GM23338 (cell line): Measurements from ENCODE around the gene CHMP4A. TPM values are rescaled to one million over a fixed set of nuclear protein-coding genes. Genes with fewer than 3 reads are reported as not detected.
A peak's percentile ranks its signal among the peaks of the same experiment; 100 is the strongest.

Source experiments
- ATAC-seq: fragments of 200-7000 bp; cut with Tn5 transposase; 3 replicates; pipeline ENCODE4 v1.9.1; 2020
- DNase-seq: peaks from one replicate; pipeline ENCODE4 v3.0.0-alpha.2; 2015; ENCODE audit warnings: low spot score
- H2AFZ ChIP-seq: fragments of 200-600 bp; sonication (generic); 2 replicates; pipeline ENCODE4 v1.8.0; 2016; ENCODE audit warnings: antibody characterized with exemption, mild to moderate bottlenecking, moderate library complexity
- H3F3A ChIP-seq: fragments of 200-600 bp; sonication (generic); replicated peaks from 2 replicates; pipeline ENCODE4 v1.8.0; 2017; ENCODE audit warnings: antibody characterized with exemption, mixed run types, low read depth
- H3K27ac ChIP-seq: fragments of 200-600 bp; sonication (generic); 2 replicates; pipeline ENCODE4 v1.6.1; 2016; ENCODE audit warnings: low read depth
- H3K27me3 ChIP-seq: fragments of 200-600 bp; sonication (generic); 2 replicates; pipeline ENCODE4 v1.8.0; 2016; ENCODE audit warnings: mild to moderate bottlenecking, mixed run types, moderate library complexity; ENCODE audit not compliant: insufficient read depth
- H3K36me3 ChIP-seq: fragments of 200-600 bp; sonication (generic); 2 replicates; pipeline ENCODE4 v1.8.0; 2016; ENCODE audit warnings: mild to moderate bottlenecking; ENCODE audit not compliant: insufficient read depth
- H3K4me1 ChIP-seq: fragments of 200-600 bp; sonication (generic); 2 replicates; pipeline ENCODE4 v1.8.0; 2016; ENCODE audit warnings: mild to moderate bottlenecking, moderate library complexity; ENCODE audit not compliant: insufficient read depth
- H3K4me2 ChIP-seq: fragments of 200-600 bp; sonication (generic); 2 replicates; pipeline ENCODE4 v1.7.1; 2017; ENCODE audit warnings: mixed run types
- H3K4me3 ChIP-seq: fragments of 200-600 bp; sonication (generic); 2 replicates; pipeline ENCODE4 v1.6.1; 2016; ENCODE audit warnings: mixed run types
- H3K79me2 ChIP-seq: fragments of 200-600 bp; sonication (generic); replicated peaks from 2 replicates; pipeline ENCODE4 v1.8.0; 2017; ENCODE audit warnings: mild to moderate bottlenecking; ENCODE audit not compliant: insufficient read depth
- H3K9me2 ChIP-seq: fragments of 200-600 bp; sonication (generic); 2 replicates; pipeline ENCODE4 v1.8.0; 2017; ENCODE audit not compliant: insufficient read depth
- H4K20me1 ChIP-seq: fragments of 200-600 bp; sonication (generic); replicated peaks from 2 replicates; pipeline ENCODE4 v1.8.0; 2017; ENCODE audit warnings: mild to moderate bottlenecking; ENCODE audit not compliant: insufficient read depth
- H3K27ac Mint-ChIP-seq: 2 replicates; pipeline ENCODE4 v1.8.0; 2020; ENCODE audit warnings: inconsistent platforms, mild to moderate bottlenecking, moderate library complexity, mixed read lengths
- H3K27me3 Mint-ChIP-seq: 3 replicates; pipeline ENCODE4 v1.8.0; 2022; ENCODE audit warnings: low read depth, mild to moderate bottlenecking, moderate library complexity, mixed read lengths, inconsistent platforms; ENCODE audit not compliant: insufficient read depth, poor library complexity
- H3K36me3 Mint-ChIP-seq: 3 replicates; pipeline ENCODE4 v1.8.0; 2021; ENCODE audit warnings: low read depth, mild to moderate bottlenecking, inconsistent platforms, moderate library complexity, mixed read lengths
- H3K4me1 Mint-ChIP-seq: 3 replicates; pipeline ENCODE4 v1.8.0; 2020; ENCODE audit warnings: mild to moderate bottlenecking, inconsistent platforms, mixed read lengths
- H3K4me3 Mint-ChIP-seq: 3 replicates; pipeline ENCODE4 v1.8.0; 2021; ENCODE audit warnings: moderate library complexity, mild to moderate bottlenecking, inconsistent platforms, mixed read lengths
- H3K9me3 Mint-ChIP-seq: 3 replicates; pipeline ENCODE4 v1.8.0; 2020; ENCODE audit warnings: moderate library complexity, mild to moderate bottlenecking, inconsistent platforms, mixed read lengths
- CREB1 ChIP-seq: fragments of 250-450 bp; sonication (Bioruptor Pico); IDR thresholded peaks from 2 replicates; pipeline ENCODE4 v1.5.0; 2020; ENCODE audit warnings: low read depth, mild to moderate bottlenecking, moderate library complexity
- EZH2 ChIP-seq: fragments of 200-600 bp; sonication (generic); IDR thresholded peaks from one replicate; pipeline ENCODE4 v1.8.0; 2017; ENCODE audit warnings: antibody characterized with exemption, mild to moderate bottlenecking, low read depth; ENCODE audit not compliant: unreplicated experiment
- EZH2phosphoT487 ChIP-seq: fragments of 200-600 bp; sonication (generic); IDR thresholded peaks from one replicate; pipeline ENCODE4 v1.8.1; 2018; ENCODE audit warnings: antibody characterized with exemption; ENCODE audit not compliant: unreplicated experiment
- JUNB ChIP-seq: IDR thresholded peaks from one replicate; pipeline ENCODE4 v1.6.1; 2016; ENCODE audit warnings: antibody characterized with exemption; ENCODE audit not compliant: unreplicated experiment
- NANOG ChIP-seq: IDR thresholded peaks from 2 replicates; pipeline ENCODE4 v1.6.1; 2016; ENCODE audit warnings: antibody characterized with exemption, borderline replicate concordance
- POLR2AphosphoS5 ChIP-seq: IDR thresholded peaks from 2 replicates; pipeline ENCODE4 v1.6.1; 2016; ENCODE audit warnings: antibody characterized with exemption, low read depth
- STAT1 ChIP-seq: IDR thresholded peaks from one replicate; pipeline ENCODE4 v1.6.1; 2016; ENCODE audit warnings: antibody characterized with exemption; ENCODE audit not compliant: unreplicated experiment
- ZNF114 ChIP-seq: fragments of 250-450 bp; sonication (Bioruptor Pico); IDR thresholded peaks from 2 replicates; pipeline ENCODE4 v1.5.0; 2020; ENCODE audit warnings: mild to moderate bottlenecking, moderate library complexity
- ZNF331 ChIP-seq: fragments of 250-450 bp; sonication (Bioruptor Pico); IDR thresholded peaks from 2 replicates; pipeline ENCODE4 v1.5.0; 2020; ENCODE audit warnings: low read depth, mild to moderate bottlenecking, moderate library complexity
- polyA plus RNA-seq: library from polyadenylated mRNA; unstranded; fragments of >200 nt; fragmentation: Nextera tagmentation; extraction: Ambion mirVana; gene quantifications from 2 replicates; pipeline ENCODE4 v1.2.1, GENCODE V29; 2016
- total RNA-seq: library from RNA; depleted of rRNA; stranded (reverse); fragments of >200 nt; shearing (Covaris generic); gene quantifications from 2 replicates; pipeline ENCODE4 v1.2.3, GENCODE V29; 2014
- TF ChIP-seq, protein P1 (sequence below), 2 experiments: fragments of 200-600 bp in 1 of 2; sonication (generic) in 1 of 2; conservative IDR thresholded peaks; 2 replicates each; pipeline versions ENCODE4 v1.5.1 to v1.6.1; 2016 to 2017; ENCODE audit warnings: antibody characterized with exemption in 2 of 2, low read depth in 2 of 2, mild to moderate bottlenecking in 2 of 2, moderate library complexity in 1 of 2
- TF ChIP-seq, protein P2 (sequence below): IDR thresholded peaks from 2 replicates; pipeline ENCODE4 v1.6.1; 2016; ENCODE audit warnings: antibody characterized with exemption
- TF ChIP-seq, protein P3 (sequence below): IDR thresholded peaks from one replicate; pipeline ENCODE4 v1.6.1; 2018; ENCODE audit warnings: antibody characterized with exemption; ENCODE audit not compliant: unreplicated experiment
- TF ChIP-seq, protein P4 (sequence below): fragments of 250-450 bp; sonication (Bioruptor Pico); IDR thresholded peaks from 2 replicates; pipeline ENCODE4 v1.5.0; 2020; ENCODE audit warnings: mild to moderate bottlenecking, moderate library complexity

CHMP4A gene
- total and polyA plus RNA-seq, 2 experiments from 2014 or later, result 19.3 to 36.9 TPM

DNA sequence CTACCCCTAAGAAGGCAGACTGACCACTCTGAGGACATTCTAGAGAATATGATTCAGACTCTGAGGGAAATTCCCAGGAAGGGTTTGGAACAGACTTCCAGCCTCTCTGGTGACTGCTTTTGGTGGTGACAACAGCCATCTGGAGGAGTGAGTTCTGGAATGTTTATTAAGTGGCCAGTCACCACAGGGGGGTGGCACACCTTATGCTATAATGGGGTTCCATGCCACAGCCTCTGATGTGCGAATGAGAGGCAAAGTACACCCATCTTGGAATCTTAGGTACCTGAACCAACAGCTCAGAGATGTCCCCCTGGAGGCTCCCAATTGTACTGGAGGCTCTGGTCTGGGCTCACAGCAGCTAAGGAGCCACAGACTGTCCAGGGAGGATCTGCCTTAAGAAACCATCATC, 38.6 kb upstream of the CHMP4A start:
- Histone ChIP-seq H4K20me1 (no peaks in the 10 kb centered on the region), H3K4me3 (no peak overlapping the region), H3K27ac (no peak overlapping the region), H2AFZ (no peak overlapping the region), H3K36me3 (no peaks in the 10 kb centered on the region), H3K4me1 (no peaks in the 10 kb centered on the region), H3K79me2 (no peaks in the 10 kb centered on the region), H3K27me3 (no peaks in the 10 kb centered on the region), H3F3A (no peaks in the 10 kb centered on the region), H3K9me2 (no peaks in the 10 kb centered on the region), H3K4me2 (no peak overlapping the region)
- TF ChIP-seq EZH2, result no peak
- no peak for TF ChIP-seq ZNF331 (CRISPR knock-in tag)
- no peak for TF ChIP-seq NANOG
- TF ChIP-seq ZNF114 (CRISPR knock-in tag), result no peak
- TF ChIP-seq STAT1, result no peak
- no peak for TF ChIP-seq POLR2AphosphoS5
- TF ChIP-seq EZH2phosphoT487, result no peak
- no peak for TF ChIP-seq JUNB
- TF ChIP-seq CREB1 (CRISPR knock-in tag), result no peak
- TF ChIP-seq, protein P1, sequence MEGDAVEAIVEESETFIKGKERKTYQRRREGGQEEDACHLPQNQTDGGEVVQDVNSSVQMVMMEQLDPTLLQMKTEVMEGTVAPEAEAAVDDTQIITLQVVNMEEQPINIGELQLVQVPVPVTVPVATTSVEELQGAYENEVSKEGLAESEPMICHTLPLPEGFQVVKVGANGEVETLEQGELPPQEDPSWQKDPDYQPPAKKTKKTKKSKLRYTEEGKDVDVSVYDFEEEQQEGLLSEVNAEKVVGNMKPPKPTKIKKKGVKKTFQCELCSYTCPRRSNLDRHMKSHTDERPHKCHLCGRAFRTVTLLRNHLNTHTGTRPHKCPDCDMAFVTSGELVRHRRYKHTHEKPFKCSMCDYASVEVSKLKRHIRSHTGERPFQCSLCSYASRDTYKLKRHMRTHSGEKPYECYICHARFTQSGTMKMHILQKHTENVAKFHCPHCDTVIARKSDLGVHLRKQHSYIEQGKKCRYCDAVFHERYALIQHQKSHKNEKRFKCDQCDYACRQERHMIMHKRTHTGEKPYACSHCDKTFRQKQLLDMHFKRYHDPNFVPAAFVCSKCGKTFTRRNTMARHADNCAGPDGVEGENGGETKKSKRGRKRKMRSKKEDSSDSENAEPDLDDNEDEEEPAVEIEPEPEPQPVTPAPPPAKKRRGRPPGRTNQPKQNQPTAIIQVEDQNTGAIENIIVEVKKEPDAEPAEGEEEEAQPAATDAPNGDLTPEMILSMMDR (conservative IDR thresholded peaks at IDR 0.05; ENCODE audit: low read depth in 2 of 2), result no peak
- TF ChIP-seq, protein P2, sequence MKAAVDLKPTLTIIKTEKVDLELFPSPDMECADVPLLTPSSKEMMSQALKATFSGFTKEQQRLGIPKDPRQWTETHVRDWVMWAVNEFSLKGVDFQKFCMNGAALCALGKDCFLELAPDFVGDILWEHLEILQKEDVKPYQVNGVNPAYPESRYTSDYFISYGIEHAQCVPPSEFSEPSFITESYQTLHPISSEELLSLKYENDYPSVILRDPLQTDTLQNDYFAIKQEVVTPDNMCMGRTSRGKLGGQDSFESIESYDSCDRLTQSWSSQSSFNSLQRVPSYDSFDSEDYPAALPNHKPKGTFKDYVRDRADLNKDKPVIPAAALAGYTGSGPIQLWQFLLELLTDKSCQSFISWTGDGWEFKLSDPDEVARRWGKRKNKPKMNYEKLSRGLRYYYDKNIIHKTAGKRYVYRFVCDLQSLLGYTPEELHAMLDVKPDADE, result no peak
- TF ChIP-seq, protein P3, sequence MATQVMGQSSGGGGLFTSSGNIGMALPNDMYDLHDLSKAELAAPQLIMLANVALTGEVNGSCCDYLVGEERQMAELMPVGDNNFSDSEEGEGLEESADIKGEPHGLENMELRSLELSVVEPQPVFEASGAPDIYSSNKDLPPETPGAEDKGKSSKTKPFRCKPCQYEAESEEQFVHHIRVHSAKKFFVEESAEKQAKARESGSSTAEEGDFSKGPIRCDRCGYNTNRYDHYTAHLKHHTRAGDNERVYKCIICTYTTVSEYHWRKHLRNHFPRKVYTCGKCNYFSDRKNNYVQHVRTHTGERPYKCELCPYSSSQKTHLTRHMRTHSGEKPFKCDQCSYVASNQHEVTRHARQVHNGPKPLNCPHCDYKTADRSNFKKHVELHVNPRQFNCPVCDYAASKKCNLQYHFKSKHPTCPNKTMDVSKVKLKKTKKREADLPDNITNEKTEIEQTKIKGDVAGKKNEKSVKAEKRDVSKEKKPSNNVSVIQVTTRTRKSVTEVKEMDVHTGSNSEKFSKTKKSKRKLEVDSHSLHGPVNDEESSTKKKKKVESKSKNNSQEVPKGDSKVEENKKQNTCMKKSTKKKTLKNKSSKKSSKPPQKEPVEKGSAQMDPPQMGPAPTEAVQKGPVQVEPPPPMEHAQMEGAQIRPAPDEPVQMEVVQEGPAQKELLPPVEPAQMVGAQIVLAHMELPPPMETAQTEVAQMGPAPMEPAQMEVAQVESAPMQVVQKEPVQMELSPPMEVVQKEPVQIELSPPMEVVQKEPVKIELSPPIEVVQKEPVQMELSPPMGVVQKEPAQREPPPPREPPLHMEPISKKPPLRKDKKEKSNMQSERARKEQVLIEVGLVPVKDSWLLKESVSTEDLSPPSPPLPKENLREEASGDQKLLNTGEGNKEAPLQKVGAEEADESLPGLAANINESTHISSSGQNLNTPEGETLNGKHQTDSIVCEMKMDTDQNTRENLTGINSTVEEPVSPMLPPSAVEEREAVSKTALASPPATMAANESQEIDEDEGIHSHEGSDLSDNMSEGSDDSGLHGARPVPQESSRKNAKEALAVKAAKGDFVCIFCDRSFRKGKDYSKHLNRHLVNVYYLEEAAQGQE, result no peak
- TF ChIP-seq, protein P4, sequence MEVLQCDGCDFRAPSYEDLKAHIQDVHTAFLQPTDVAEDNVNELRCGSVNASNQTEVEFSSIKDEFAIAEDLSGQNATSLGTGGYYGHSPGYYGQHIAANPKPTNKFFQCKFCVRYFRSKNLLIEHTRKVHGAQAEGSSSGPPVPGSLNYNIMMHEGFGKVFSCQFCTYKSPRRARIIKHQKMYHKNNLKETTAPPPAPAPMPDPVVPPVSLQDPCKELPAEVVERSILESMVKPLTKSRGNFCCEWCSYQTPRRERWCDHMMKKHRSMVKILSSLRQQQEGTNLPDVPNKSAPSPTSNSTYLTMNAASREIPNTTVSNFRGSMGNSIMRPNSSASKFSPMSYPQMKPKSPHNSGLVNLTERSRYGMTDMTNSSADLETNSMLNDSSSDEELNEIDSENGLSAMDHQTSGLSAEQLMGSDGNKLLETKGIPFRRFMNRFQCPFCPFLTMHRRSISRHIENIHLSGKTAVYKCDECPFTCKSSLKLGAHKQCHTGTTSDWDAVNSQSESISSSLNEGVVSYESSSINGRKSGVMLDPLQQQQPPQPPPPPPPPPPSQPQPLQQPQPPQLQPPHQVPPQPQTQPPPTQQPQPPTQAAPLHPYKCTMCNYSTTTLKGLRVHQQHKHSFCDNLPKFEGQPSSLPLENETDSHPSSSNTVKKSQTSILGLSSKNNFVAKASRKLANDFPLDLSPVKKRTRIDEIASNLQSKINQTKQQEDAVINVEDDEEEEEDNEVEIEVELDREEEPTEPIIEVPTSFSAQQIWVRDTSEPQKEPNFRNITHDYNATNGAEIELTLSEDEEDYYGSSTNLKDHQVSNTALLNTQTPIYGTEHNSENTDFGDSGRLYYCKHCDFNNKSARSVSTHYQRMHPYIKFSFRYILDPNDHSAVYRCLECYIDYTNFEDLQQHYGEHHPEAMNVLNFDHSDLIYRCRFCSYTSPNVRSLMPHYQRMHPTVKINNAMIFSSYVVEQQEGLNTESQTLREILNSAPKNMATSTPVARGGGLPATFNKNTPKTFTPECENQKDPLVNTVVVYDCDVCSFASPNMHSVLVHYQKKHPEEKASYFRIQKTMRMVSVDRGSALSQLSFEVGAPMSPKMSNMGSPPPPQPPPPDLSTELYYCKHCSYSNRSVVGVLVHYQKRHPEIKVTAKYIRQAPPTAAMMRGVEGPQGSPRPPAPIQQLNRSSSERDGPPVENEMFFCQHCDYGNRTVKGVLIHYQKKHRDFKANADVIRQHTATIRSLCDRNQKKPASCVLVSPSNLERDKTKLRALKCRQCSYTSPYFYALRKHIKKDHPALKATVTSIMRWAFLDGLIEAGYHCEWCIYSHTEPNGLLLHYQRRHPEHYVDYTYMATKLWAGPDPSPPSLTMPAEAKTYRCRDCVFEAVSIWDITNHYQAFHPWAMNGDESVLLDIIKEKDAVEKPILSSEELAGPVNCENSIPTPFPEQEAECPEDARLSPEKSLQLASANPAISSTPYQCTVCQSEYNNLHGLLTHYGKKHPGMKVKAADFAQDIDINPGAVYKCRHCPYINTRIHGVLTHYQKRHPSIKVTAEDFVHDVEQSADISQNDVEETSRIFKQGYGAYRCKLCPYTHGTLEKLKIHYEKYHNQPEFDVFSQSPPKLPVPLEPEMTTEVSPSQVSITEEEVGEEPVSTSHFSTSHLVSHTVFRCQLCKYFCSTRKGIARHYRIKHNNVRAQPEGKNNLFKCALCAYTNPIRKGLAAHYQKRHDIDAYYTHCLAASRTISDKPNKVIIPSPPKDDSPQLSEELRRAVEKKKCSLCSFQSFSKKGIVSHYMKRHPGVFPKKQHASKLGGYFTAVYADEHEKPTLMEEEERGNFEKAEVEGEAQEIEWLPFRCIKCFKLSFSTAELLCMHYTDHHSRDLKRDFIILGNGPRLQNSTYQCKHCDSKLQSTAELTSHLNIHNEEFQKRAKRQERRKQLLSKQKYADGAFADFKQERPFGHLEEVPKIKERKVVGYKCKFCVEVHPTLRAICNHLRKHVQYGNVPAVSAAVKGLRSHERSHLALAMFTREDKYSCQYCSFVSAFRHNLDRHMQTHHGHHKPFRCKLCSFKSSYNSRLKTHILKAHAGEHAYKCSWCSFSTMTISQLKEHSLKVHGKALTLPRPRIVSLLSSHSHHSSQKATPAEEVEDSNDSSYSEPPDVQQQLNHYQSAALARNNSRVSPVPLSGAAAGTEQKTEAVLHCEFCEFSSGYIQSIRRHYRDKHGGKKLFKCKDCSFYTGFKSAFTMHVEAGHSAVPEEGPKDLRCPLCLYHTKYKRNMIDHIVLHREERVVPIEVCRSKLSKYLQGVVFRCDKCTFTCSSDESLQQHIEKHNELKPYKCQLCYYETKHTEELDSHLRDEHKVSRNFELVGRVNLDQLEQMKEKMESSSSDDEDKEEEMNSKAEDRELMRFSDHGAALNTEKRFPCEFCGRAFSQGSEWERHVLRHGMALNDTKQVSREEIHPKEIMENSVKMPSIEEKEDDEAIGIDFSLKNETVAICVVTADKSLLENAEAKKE, result no peak
- Mint-ChIP-seq H3K36me3 (no peaks in the 10 kb centered on the region), H3K27me3 (peaks cover 8% of the 10 kb centered on the region), H3K9me3 (no peaks in the 10 kb centered on the region), H3K27ac (no peak overlapping the region), H3K4me3 (no peak overlapping the region), H3K4me1 (no peaks in the 10 kb centered on the region)
- peak; percentile 36 for DNase-seq
- ATAC-seq, result peak; percentile 63
